Left lung (tissue), 10 donors: ENCODE data around the gene TFF1. TPM values are rescaled to one million over a fixed set of nuclear protein-coding genes. Genes with fewer than 3 reads are reported as not detected.

ENCODE experiments used
- ATAC-seq: fragments of 200-7000 bp; cut with Tn5 transposase; one replicate; pipeline ENCODE4 v1.9.1; 2020; ENCODE audit warnings: moderate library complexity
- DNase-seq, 4 donors: peaks; one replicate each; pipeline ENCODE4 v3.0.0-alpha.2; 2013 to 2020
- H3K27ac ChIP-seq, 2 donors: fragments of 200-600 bp; sonication (generic) in 1 of 2; one replicate each; pipeline versions ENCODE4 v1.5.0 to v1.8.0; 2020 to 2021
- H3K27me3 ChIP-seq, 2 donors: fragments of 200-600 bp; sonication (generic) in 1 of 2; one replicate each; pipeline versions ENCODE4 v1.5.0 to v1.8.0; 2020 to 2021
- H3K36me3 ChIP-seq, 2 donors: fragments of 200-600 bp; sonication (generic) in 1 of 2; one replicate each; pipeline versions ENCODE4 v1.5.0 to v1.8.0; 2020 to 2021
- H3K4me1 ChIP-seq, 2 donors: fragments of 200-600 bp; one replicate each; pipeline ENCODE4 v1.8.0; 2021
- H3K4me3 ChIP-seq, 2 donors: fragments of 200-600 bp; sonication (generic) in 1 of 2; one replicate each; pipeline versions ENCODE4 v1.5.0 to v1.8.0; 2020 to 2021; ENCODE audit warnings: mild to moderate bottlenecking in 1 of 2
- H3K9me3 ChIP-seq, 2 donors: fragments of 200-600 bp; sonication (generic) in 1 of 2; one replicate each; pipeline versions ENCODE4 v1.5.0 to v1.8.0; 2020 to 2021
- CTCF ChIP-seq, 2 donors: fragments of 200-600 bp; sonication (generic) in 1 of 2; IDR thresholded peaks; one replicate each; pipeline versions ENCODE4 v1.5.0 to v1.8.0; 2021; ENCODE audit warnings: antibody characterized with exemption in 2 of 2
- intact Hi-C, 2 donors: fragments of 100-400 bp; cut with DNase I; formaldehyde crosslinking; loops; one replicate each; pipeline versions ENCODE4 v1.11.2 to v1.14.2; 2022
- polyA plus RNA-seq, 6 donors: library from polyadenylated mRNA; unstranded; fragments of 120-200 nt; gene quantifications; one replicate each; pipeline ENCODE4 v1.2.1, GENCODE V29; 2013; ENCODE audit not compliant: insufficient read length in 6 of 6
- total RNA-seq, 2 donors: library from RNA; stranded (reverse); fragmentation: NEBNext Ultra II Directional; extraction: Animal tissue kit (Norgen Biotek cat#: 25700); gene quantifications; one replicate each; pipeline ENCODE4 v1.2.1, GENCODE V29; 2021
- donor health status: DM: no; HTN: yes; CAD: no.
- donor health status: DM: no; HTN: no; CAD: no.

Gene TFF1
- total and polyA plus RNA-seq, 8 donors, result not detected

GRCh38 chr21:42400525-42400924 lies 34.2 kb upstream of the TFF1 start:
- peaks cover 0 to 4% of the 10 kb centered on the region in 2 donors for H3K9me3 ChIP-seq
- DNase-seq, result no peak
- no peaks in the 10 kb centered on the region for H3K27me3 ChIP-seq

GRCh38 chr21:42398436-42399028 lies 32.2 kb upstream of the TFF1 start:
- Histone ChIP-seq H3K9me3 (peaks cover 0 to 4% of the 10 kb centered on the region in 2 donors), H3K27ac (no peak overlapping the region), H3K36me3 (no peaks in the 10 kb centered on the region), H3K27me3 (no peaks in the 10 kb centered on the region), H3K4me1 (no peaks in the 10 kb centered on the region), H3K4me3 (no peak overlapping the region)
- intact Hi-C loops, result no loop called here
- ATAC-seq, result no peak
- peak in 1 of 4 donors; percentile 39 for DNase-seq
- TF ChIP-seq CTCF (IDR thresholded peaks at IDR 0.05), result no peak

More at GRCh38 chr21:42400525-42400924, 34.2 kb upstream of the TFF1 start:
- ATAC-seq, result peak; percentile 48
- no peaks in the 10 kb centered on the region for H3K36me3 ChIP-seq
- H3K27ac ChIP-seq, result no peak overlapping the region
- H3K4me1 ChIP-seq, result no peaks in the 10 kb centered on the region
- intact Hi-C loops, result no loop called here
- no peak overlapping the region for H3K4me3 ChIP-seq
- no peak for TF ChIP-seq CTCF (IDR thresholded peaks at IDR 0.05)

DNA sequence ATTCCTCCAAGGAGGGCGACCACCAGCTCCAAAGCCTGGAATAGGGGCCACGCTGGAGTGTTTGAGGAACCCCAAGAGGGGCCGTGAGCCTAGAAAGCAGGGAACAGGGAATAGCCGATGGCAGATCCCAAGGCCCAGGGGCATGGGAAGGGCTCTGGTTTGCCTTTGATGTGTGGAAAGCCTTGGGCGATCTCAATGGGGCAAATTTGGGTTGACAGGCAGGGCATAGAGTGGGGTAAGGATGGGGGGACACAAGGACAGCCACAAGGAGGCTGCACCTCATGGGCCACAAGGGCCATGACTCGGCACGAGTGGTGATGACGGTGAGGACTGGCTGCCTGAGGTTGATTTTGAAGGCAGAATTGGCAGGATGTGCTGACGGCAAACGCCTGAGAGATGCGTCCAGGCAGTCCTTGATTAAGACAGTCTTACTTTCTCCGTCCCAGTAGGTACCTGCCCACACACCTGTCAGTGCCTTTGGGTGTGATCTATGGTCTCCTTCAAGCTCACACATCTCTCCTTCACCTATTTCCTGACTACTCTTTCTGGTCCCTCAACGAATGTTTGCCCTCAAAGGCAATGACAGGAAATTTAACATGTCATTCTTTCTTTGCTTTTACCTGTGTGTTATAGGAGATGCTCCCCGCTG lies 31.5 kb upstream of the TFF1 start:
- TF ChIP-seq CTCF (IDR thresholded peaks at IDR 0.05), result no peak
- DNase-seq (peak in 1 of 4 donors; percentile 25), ATAC-seq (no peak)
- Histone ChIP-seq H3K4me1 (no peaks in the 10 kb centered on the region), H3K9me3 (peaks cover 0 to 4% of the 10 kb centered on the region in 2 donors), H3K27me3 (no peaks in the 10 kb centered on the region), H3K27ac (no peak overlapping the region), H3K36me3 (no peaks in the 10 kb centered on the region), H3K4me3 (no peak overlapping the region)
- intact Hi-C loops, result no loop called here

DNA sequence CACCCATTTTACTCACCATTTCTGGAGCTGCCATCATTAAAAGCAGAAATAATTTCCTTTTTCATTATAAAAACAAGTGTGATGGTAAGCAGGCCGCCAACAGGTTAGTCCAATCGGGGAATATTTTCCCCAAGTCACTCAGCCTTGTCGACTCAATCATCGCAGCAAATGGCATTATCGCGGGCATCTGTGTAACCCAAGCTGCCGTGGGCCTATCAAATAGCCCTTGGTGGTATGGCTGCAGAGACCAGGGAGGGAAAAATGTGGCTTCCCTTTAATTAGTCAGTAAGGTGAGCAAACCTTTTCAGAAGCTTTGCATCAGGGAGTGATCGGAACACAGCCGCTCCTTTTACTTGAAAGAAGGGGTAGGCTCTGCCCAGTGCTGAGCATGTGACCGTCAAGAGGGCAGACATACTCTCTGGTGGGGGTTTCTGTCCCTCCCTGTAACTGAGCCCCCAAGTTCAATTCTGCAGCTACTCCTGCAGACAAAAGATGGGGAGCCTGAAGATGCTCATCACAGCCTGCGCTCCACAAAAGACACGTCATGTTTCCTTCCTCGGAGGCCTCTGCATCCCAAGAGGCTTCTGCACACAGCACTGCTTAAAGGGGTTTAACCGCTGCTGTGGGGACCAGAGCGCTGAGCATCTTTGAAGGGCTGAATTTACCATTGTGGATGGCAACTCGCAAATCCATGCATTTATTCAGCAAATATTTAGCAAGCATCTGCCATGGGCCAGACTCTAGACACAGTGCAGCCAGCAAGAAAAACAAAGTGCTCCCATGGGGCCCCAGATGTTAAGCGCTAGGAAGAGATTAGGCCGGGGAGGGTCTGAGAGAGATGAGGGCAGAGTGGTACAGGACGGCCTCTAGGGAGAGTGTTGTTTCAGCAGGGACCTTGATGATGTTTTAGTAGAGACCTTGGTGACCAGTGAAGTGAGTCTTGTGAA lies 30.7 kb upstream of the TFF1 start:
- Histone ChIP-seq H3K27me3 (no peaks in the 10 kb centered on the region), H3K4me3 (no peak overlapping the region), H3K27ac (no peak overlapping the region), H3K9me3 (peaks cover 0 to 4% of the 10 kb centered on the region in 2 donors), H3K36me3 (no peaks in the 10 kb centered on the region), H3K4me1 (no peaks in the 10 kb centered on the region)
- intact Hi-C loops, result no loop called here
- DNase-seq, result no peak
- ATAC-seq, result no peak
- TF ChIP-seq CTCF (IDR thresholded peaks at IDR 0.05), result no peak
